Nephron (organoid): Measurements from ENCODE around the gene ST3GAL4.

ENCODE experiments used
- H3K27ac Mint-ChIP-seq, 3 experiments: 2 replicates each; pipeline ENCODE4 v1.8.0; 2020; ENCODE audit warnings: mixed read lengths in 3 of 3, mild to moderate bottlenecking in 2 of 3, moderate library complexity in 1 of 3
- H3K27me3 Mint-ChIP-seq: 2 replicates; pipeline ENCODE4 v1.8.0; 2021; ENCODE audit warnings: low read depth, mild to moderate bottlenecking, moderate library complexity, mixed read lengths
- H3K36me3 Mint-ChIP-seq: 2 replicates; pipeline ENCODE4 v1.8.0; 2020; ENCODE audit warnings: low read depth, mixed read lengths
- H3K4me1 Mint-ChIP-seq: 2 replicates; pipeline ENCODE4 v1.8.0; 2020; ENCODE audit warnings: mixed read lengths
- H3K4me3 Mint-ChIP-seq, 3 experiments: 2 replicates each; pipeline ENCODE4 v1.8.0; 2020; ENCODE audit warnings: mild to moderate bottlenecking in 3 of 3, mixed read lengths in 3 of 3, moderate library complexity in 2 of 3
- H3K9me3 Mint-ChIP-seq: 2 replicates; pipeline ENCODE4 v1.8.0; 2020; ENCODE audit warnings: mixed read lengths
- TF ChIP-seq, protein P1 (sequence below), 3 experiments: fragments of 200-600 bp; sonication (generic); IDR thresholded peaks; one replicate each; pipeline ENCODE4 v1.5.0; 2021; ENCODE audit warnings: antibody characterized with exemption in 3 of 3; ENCODE audit not compliant: unreplicated experiment in 3 of 3

The ST3GAL4 gene

DNA sequence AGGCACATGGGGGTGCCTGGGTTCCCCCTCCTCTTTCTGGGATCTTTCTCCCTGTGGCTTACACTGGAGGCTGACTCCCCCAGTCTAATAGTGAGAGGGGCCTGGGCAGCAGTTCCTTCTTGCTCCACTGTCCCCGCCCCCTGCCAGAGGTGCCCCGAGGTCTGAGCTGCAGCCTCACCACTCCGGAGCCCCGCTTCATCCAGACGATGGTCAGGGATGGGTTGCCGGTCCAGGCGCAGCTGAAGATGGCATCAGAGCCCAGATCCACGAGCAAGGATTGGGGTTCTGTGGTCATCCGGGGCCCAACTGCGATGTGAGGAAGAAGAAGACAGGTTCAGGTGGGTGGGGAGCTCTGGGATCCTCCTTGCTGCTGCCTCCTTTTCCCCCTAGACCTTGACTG, 91.1 kb downstream of the ST3GAL4 start:
- peaks cover 7% of the 10 kb centered on the region for H3K36me3 Mint-ChIP-seq
- no peak overlapping the region for H3K4me3 Mint-ChIP-seq
- no peak overlapping the region for H3K27ac Mint-ChIP-seq
- peaks cover 31% of the 10 kb centered on the region for H3K4me1 Mint-ChIP-seq
- peaks cover 5% of the 10 kb centered on the region for H3K9me3 Mint-ChIP-seq
- H3K27me3 Mint-ChIP-seq: peaks cover 47% of the 10 kb centered on the region
- TF ChIP-seq, protein P1, sequence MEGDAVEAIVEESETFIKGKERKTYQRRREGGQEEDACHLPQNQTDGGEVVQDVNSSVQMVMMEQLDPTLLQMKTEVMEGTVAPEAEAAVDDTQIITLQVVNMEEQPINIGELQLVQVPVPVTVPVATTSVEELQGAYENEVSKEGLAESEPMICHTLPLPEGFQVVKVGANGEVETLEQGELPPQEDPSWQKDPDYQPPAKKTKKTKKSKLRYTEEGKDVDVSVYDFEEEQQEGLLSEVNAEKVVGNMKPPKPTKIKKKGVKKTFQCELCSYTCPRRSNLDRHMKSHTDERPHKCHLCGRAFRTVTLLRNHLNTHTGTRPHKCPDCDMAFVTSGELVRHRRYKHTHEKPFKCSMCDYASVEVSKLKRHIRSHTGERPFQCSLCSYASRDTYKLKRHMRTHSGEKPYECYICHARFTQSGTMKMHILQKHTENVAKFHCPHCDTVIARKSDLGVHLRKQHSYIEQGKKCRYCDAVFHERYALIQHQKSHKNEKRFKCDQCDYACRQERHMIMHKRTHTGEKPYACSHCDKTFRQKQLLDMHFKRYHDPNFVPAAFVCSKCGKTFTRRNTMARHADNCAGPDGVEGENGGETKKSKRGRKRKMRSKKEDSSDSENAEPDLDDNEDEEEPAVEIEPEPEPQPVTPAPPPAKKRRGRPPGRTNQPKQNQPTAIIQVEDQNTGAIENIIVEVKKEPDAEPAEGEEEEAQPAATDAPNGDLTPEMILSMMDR (IDR thresholded peaks at IDR 0.05; ENCODE audit: unreplicated experiment in 3 of 3): no peak

DNA sequence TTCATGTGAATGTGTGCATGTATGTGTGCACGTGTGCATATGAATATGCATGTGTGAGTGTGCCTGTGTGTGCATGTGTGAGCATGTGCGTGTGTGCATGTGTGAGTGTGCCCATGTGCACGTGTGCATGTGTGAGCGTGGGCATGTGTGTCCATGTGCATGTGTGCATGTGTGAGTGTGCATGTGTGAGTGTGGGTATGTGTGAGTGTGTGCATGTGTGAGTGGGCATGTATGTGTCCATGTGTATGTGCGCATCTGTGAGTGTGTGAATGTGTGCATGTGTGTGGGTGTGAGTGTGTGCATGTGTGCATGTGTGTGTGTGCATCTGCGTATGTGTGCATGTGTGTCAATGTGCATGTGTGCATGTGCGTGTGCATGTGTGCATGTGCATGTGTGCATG, 94.7 kb downstream of the ST3GAL4 start:
- Mint-ChIP-seq H3K27ac (peak overlapping the region in 2 of 3 experiments; percentile 17 to 55), H3K9me3 (peaks cover 5% of the 10 kb centered on the region)

DNA sequence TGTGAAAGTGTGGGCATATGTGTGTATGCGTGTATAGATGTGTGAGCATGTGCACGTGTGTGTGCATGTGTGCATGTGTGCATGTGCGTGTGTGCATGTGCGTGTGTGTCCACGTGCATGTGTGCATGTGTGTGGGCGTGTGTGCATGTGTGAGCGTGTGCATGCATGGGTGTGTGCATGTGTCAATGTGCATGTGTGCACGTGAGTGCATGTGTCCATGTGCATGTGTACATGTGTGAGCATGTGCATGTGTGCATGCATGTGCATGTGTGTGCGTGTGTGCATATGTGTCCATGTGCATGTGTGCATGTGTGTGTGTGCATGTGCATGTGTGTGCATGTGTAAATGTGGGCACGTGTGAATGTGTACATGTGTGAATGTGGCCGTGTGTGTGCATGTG, 95.3 kb downstream of the ST3GAL4 start:
- Mint-ChIP-seq H3K27me3 (peaks cover 25% of the 10 kb centered on the region), H3K9me3 (peaks cover 5% of the 10 kb centered on the region)

More for the DNA sequence above, 94.7 kb downstream of the ST3GAL4 start:
- TF ChIP-seq, protein P1 (IDR thresholded peaks at IDR 0.05; ENCODE audit: unreplicated experiment in 3 of 3): no peak
- H3K4me1 Mint-ChIP-seq: peaks cover 26% of the 10 kb centered on the region
- H3K4me3 Mint-ChIP-seq: peak overlapping the region in 2 of 3 experiments; percentile 11 to 64
- H3K27me3 Mint-ChIP-seq: peaks cover 29% of the 10 kb centered on the region
- peaks cover 7% of the 10 kb centered on the region for H3K36me3 Mint-ChIP-seq

DNA sequence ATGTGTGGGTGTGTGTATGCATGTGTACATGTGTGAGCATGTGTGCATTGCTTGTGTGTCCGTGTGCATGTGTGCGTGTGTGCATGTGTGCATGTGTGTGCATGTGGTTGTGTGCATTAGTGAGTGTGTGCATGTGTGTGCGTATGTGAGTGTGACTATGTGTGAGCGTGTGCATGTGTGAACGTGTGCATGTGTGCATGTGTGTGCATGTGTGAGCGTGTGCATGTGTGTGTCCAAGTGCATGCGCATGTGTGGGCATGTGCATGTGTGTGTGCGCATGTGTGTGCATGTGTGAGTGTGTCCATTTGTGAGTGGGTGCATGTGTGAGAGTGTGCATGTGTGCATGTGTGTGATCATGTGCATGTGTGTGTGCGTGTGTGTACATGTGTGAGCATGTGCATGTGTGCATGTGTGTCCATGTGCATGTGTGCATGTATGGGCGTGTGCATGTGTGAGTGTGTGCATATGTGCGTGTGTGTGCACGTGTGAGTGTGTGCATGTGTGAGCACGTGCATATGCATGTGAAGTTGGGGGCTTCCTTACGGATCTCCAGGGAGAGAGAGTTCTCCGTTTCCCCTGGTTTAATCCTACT, 95.8 kb downstream of the ST3GAL4 start:
- peaks cover 5% of the 10 kb centered on the region for H3K9me3 Mint-ChIP-seq
- H3K36me3 Mint-ChIP-seq: peaks cover 7% of the 10 kb centered on the region
- peak overlapping the region; percentile 41 to 73 (median 62) for H3K27ac Mint-ChIP-seq
- TF ChIP-seq, protein P1 (IDR thresholded peaks at IDR 0.05; ENCODE audit: unreplicated experiment in 3 of 3): no peak
- H3K27me3 Mint-ChIP-seq: peaks cover 25% of the 10 kb centered on the region
- H3K4me1 Mint-ChIP-seq: peaks cover 26% of the 10 kb centered on the region
- H3K4me3 Mint-ChIP-seq: peak overlapping the region in 1 of 3 experiments; percentile 42

More for the DNA sequence above, 95.3 kb downstream of the ST3GAL4 start:
- TF ChIP-seq, protein P1 (IDR thresholded peaks at IDR 0.05; ENCODE audit: unreplicated experiment in 3 of 3): no peak
- Mint-ChIP-seq H3K36me3 (peaks cover 7% of the 10 kb centered on the region), H3K27ac (peak overlapping the region; percentile 41 to 73 (median 62)), H3K4me1 (peaks cover 26% of the 10 kb centered on the region), H3K4me3 (peak overlapping the region in 1 of 3 experiments; percentile 42)

DNA sequence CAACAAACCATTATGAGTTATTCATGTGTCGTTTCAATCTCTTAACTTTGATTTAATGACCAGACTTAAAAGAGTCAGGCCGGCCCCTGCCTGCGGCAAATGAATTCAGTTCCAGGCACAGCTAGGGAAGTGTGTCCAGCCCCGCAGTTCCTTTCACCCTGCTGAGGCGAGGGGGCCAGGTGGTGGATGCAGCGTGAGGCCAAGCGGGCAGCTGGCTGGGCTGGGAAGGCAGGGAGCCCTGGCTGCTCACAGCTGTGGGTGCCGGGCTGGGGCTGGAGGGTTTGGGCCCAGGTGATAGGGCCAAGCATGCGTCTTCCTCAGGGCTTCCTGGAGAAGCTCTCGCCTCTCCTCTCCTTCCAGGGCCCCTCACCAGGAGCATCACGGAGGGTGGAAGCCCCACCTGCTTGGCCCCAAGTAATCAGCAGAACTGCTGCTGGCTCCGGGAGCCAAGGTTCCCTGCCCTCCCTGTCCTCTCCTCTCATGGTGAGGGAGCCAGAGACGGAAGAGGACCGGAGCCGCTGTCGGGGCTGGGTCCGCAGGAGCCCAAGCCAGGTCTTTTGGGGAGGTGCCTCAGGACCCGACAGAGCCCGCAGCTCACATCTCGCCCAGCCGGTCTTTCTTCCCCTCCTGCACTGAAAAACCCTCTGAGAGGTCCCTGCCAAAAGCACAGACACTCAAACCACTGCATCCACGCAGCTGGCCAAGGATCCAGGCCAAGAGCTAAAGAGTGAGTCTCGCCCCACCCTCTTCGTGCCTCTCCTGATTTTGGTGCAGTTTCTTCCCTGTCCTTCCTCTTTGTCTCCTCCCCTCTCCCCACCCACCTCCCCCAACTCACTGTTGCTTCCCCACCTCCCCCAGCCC, 97.0 kb downstream of the ST3GAL4 start:
- H3K36me3 Mint-ChIP-seq: peaks cover 7% of the 10 kb centered on the region
- H3K27ac Mint-ChIP-seq: peak overlapping the region; percentile 27 to 62 (median 29)
- peaks cover 5% of the 10 kb centered on the region for H3K9me3 Mint-ChIP-seq
- TF ChIP-seq, protein P1 (IDR thresholded peaks at IDR 0.05; ENCODE audit: unreplicated experiment in 3 of 3): no peak
- H3K4me1 Mint-ChIP-seq: peaks cover 25% of the 10 kb centered on the region
- H3K4me3 Mint-ChIP-seq: peak overlapping the region in 1 of 3 experiments; percentile 52
- peaks cover 25% of the 10 kb centered on the region for H3K27me3 Mint-ChIP-seq
